HUES6 (cell line): ENCODE measurements around the gene STOX1.
"Not testable (repeated sequence)": the region's sequence is repeated elsewhere in the genome, so short reads cannot be mapped to it uniquely, and the experiment has no call there.

Source experiments
- H3K27ac ChIP-seq: 2 replicates; pipeline ENCODE4 v1.7.0; 2013; ENCODE audit warnings: low read depth, mild to moderate bottlenecking, low read length, inconsistent platforms
- H3K27me3 ChIP-seq: 2 replicates; pipeline ENCODE4 v1.6.1; 2013; ENCODE audit warnings: low read length; ENCODE audit not compliant: control insufficient read depth, insufficient read depth
- H3K36me3 ChIP-seq: 2 replicates; pipeline ENCODE4 v1.6.1; 2013; ENCODE audit warnings: low read length; ENCODE audit not compliant: control insufficient read depth, insufficient read depth
- H3K4me1 ChIP-seq: 2 replicates; pipeline ENCODE4 v1.6.1; 2013; ENCODE audit warnings: low read length; ENCODE audit not compliant: control insufficient read depth, insufficient read depth
- H3K4me3 ChIP-seq: 2 replicates; pipeline ENCODE4 v1.5.1; 2013; ENCODE audit warnings: low read depth, low read length
- H3K9ac ChIP-seq: one replicate; pipeline ENCODE4 v1.6.1; 2013; ENCODE audit warnings: mild to moderate bottlenecking, low read length
- H3K9me3 ChIP-seq: 2 replicates; pipeline ENCODE4 v1.6.1; 2013; ENCODE audit warnings: low read depth, low read length; ENCODE audit not compliant: control insufficient read depth, insufficient read depth

The STOX1 gene

DNA sequence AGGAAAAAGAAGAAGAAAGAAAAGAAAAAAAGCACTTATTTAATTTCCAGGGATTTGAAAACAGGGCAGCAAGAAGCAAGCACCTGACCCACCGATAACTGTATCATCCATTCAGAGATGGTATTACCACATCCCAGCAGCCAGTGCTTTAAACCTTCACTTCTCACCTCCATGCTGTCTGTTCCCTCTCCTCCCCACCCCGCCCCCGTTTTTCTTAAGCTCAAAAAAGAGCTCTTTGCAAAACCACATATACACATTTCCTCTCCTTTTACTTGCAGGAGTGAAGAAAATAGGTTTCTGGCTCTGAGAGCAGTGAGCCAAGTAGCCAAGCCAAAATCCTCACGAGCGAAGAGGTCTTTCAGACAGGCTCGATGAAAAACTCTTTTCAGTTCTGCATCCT is 2.2 kb downstream of the STOX1 start:
- Histone ChIP-seq H3K9ac (no peak overlapping the region), H3K27ac (no peak overlapping the region), H3K4me1 (0 out of 2 replicates have a peak, but pooled peaks cover 3% of the 10 kb centered on the region), H3K4me3 (no peak overlapping the region), H3K36me3 (no peaks in the 10 kb centered on the region), H3K9me3 (no peaks in the 10 kb centered on the region), H3K27me3 (peaks cover 13% of the 10 kb centered on the region)

DNA sequence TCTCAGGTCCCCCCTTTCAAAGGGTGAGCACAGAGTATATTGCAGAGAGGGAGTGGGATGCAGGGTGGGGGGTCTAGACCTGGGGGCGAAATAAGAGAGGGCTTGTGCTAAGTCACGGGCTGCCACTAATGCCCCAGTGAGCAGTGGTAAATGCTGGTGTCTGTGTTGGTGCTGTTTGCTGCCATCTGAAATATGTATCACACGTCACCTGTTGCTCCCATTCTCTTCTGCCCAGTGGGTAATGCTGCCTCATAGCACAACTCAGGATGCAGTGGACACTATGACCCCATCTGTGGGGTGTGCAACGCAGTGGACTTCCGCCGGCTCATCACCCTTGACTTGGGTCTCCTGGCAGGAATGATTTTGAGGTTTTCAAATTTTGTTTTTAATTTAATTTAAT is 2.6 kb downstream of the STOX1 start:
- no peak overlapping the region for H3K9ac ChIP-seq
- H3K9me3 ChIP-seq: no peaks in the 10 kb centered on the region

DNA sequence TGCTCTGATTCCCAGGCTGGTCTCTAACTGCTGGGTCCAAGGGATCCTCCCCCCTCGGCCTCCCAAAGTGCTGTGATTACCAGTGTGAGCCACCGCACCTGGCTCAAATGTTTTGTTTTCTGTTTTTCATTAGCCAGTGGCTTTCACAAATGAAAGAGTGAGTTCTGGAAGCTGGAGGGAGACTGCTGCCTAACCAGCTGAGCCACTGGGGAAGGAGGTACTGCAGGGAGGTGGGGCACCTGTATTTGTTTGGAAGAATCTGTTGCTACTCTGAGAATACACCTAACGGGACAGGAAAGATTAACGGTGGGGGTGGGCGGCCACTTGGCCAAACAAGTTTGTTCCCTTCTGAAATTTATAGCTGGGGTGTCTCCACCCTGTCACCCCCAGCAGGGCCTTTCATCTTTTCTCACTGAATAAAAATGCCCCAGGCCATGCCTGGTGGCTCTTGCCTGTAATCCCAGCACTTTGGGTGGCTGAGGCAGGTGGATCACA is 4.7 kb downstream of the STOX1 start:
- H3K4me3 ChIP-seq: no peak overlapping the region
- H3K27ac ChIP-seq: no peak overlapping the region
- no peaks in the 10 kb centered on the region for H3K9me3 ChIP-seq
- H3K36me3 ChIP-seq: no peaks in the 10 kb centered on the region
- no peaks in the 10 kb centered on the region for H3K4me1 ChIP-seq
- H3K9ac ChIP-seq: no peak overlapping the region
- H3K27me3 ChIP-seq: peaks cover 11% of the 10 kb centered on the region

More for the DNA sequence above, 2.6 kb downstream of the STOX1 start:
- Histone ChIP-seq H3K36me3 (no peaks in the 10 kb centered on the region), H3K27ac (no peak overlapping the region), H3K27me3 (peaks cover 13% of the 10 kb centered on the region), H3K4me3 (no peak overlapping the region), H3K4me1 (0 out of 2 replicates have a peak, but pooled peaks cover 3% of the 10 kb centered on the region)

DNA sequence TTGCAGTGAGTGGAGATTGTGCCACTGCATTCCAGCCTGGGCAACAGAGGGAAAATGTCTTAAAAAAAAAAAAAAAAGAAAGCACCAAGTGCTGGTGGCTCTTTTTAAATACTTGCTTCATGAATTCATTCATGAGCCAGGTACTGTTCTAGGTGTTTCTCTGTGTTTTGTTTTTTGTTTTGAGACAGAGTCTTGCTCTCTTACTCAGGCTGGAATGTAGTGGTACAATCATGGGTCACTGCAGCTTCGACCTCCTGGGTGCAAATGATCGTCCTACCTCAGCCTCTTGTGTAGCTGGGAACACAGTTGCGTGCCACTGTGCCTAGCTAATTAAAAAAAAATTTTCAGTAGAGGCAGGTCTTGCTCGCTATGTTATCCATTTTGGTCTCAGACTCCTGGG is 5.3 kb downstream of the STOX1 start:
- Histone ChIP-seq H3K9ac (no peak overlapping the region), H3K36me3 (no peaks in the 10 kb centered on the region), H3K27ac (no peak overlapping the region), H3K4me3 (no peak overlapping the region), H3K4me1 (no peaks in the 10 kb centered on the region), H3K9me3 (no peaks in the 10 kb centered on the region), H3K27me3 (peaks cover 11% of the 10 kb centered on the region)

GRCh38 chr10:68837626-68838322 is 10.4 kb downstream of the STOX1 start:
- no peak overlapping the region for H3K9ac ChIP-seq
- H3K4me3 ChIP-seq: no peak overlapping the region
- H3K36me3 ChIP-seq: no peaks in the 10 kb centered on the region
- no peak overlapping the region for H3K27ac ChIP-seq
- H3K9me3 ChIP-seq: no peaks in the 10 kb centered on the region
- no peaks in the 10 kb centered on the region for H3K27me3 ChIP-seq
- no peaks in the 10 kb centered on the region for H3K4me1 ChIP-seq

DNA sequence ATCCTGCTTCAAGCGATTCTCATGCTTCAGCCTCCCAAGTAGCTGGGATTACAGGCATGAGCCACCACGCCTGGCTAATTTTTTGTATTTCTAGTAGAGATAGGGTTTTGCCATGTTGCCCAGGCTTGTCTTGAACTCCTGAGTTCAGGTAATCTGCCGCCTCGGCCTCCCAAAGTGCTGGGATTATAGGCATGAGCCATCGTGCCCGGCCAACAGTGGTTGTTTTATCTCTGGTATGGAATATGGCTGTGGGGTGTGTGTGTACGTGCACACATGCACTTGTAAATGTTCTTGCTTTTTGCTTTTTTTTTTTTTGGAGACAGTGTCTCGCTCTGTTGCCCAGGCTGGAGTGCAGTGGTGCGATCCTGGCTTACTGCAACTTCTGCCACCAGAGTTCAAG is 13.3 kb downstream of the STOX1 start:
- H3K27me3 ChIP-seq, H3K4me1 ChIP-seq, H3K36me3 ChIP-seq, H3K9ac ChIP-seq, H3K9me3 ChIP-seq, H3K4me3 ChIP-seq, H3K27ac ChIP-seq: not testable (repeated sequence)

- Histone ChIP-seq H3K4me1 (no peaks in the 10 kb centered on the region), H3K27ac (no peak overlapping the region), H3K27me3 (no peaks in the 10 kb centered on the region), H3K9ac (no peak overlapping the region), H3K9me3 (no peaks in the 10 kb centered on the region), H3K36me3 (no peaks in the 10 kb centered on the region), H3K4me3 (no peak overlapping the region)
Measured at GRCh38 chr10:68848281-68848680, 20.9 kb downstream of the STOX1 start.

GRCh38 chr10:68848806-68849205 is 21.5 kb downstream of the STOX1 start:
- H3K9me3 ChIP-seq: no peaks in the 10 kb centered on the region
- H3K27ac ChIP-seq: no peak overlapping the region
- no peaks in the 10 kb centered on the region for H3K27me3 ChIP-seq
- no peaks in the 10 kb centered on the region for H3K4me1 ChIP-seq
- H3K36me3 ChIP-seq: no peaks in the 10 kb centered on the region
- no peak overlapping the region for H3K4me3 ChIP-seq
- H3K9ac ChIP-seq: no peak overlapping the region

GRCh38 chr10:68856352-68856751 is 29.0 kb downstream of the STOX1 start:
- Histone ChIP-seq H3K4me1 (peaks cover 9% of the 10 kb centered on the region), H3K27me3 (no peaks in the 10 kb centered on the region), H3K27ac (no peak overlapping the region), H3K4me3 (no peak overlapping the region), H3K9me3 (peaks cover 23% of the 10 kb centered on the region), H3K9ac (no peak overlapping the region), H3K36me3 (no peaks in the 10 kb centered on the region)

DNA sequence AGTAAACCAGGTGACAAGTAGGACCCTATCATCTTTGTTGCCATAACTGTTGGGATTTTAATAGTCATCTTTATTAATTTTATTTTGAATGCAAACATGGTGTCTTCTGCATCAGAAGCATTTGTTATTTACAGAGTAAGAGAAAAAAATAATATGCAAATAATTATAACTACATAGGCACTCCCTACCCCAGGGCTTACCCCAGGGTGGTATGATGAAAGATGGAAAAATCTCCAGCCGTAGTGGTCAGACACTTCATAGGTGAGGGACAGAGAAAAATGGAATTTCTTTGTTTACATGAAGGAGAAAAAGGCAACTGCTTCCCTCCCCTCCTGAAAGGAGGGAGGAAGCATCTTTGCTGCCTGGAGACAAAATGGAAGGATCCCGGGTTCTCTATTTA is 29.7 kb downstream of the STOX1 start:
- Histone ChIP-seq H3K9ac (no peak overlapping the region), H3K36me3 (no peaks in the 10 kb centered on the region), H3K4me3 (no peak overlapping the region), H3K27ac (no peak overlapping the region), H3K9me3 (peaks cover 30% of the 10 kb centered on the region), H3K27me3 (no peaks in the 10 kb centered on the region), H3K4me1 (peaks cover 9% of the 10 kb centered on the region)

DNA sequence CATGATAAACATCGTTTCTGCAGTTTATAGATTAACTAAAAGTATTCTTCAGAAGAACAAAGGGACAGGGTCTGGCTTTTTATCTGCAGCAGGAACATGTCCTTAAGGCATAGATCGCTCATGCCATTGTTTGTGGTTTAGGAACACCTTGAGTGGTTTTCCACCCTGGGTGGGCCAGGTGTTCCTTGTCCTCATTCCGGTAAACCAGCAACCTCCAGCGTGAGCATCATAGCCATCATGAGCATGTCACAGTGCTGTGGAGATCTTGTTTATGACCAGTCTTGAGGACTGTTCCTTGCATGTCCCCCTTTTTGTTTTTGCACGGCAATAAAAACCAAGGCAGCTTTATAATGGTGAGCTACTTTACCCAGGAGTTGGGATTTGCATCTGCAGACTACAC is 33.9 kb downstream of the STOX1 start:
- Histone ChIP-seq H3K27ac (no peak overlapping the region), H3K36me3 (no peaks in the 10 kb centered on the region), H3K27me3 (no peaks in the 10 kb centered on the region), H3K4me1 (peaks cover 4% of the 10 kb centered on the region), H3K4me3 (no peak overlapping the region), H3K9me3 (peaks cover 49% of the 10 kb centered on the region), H3K9ac (no peak overlapping the region)
